ENCODE results near the gene TMED9.

DNA sequence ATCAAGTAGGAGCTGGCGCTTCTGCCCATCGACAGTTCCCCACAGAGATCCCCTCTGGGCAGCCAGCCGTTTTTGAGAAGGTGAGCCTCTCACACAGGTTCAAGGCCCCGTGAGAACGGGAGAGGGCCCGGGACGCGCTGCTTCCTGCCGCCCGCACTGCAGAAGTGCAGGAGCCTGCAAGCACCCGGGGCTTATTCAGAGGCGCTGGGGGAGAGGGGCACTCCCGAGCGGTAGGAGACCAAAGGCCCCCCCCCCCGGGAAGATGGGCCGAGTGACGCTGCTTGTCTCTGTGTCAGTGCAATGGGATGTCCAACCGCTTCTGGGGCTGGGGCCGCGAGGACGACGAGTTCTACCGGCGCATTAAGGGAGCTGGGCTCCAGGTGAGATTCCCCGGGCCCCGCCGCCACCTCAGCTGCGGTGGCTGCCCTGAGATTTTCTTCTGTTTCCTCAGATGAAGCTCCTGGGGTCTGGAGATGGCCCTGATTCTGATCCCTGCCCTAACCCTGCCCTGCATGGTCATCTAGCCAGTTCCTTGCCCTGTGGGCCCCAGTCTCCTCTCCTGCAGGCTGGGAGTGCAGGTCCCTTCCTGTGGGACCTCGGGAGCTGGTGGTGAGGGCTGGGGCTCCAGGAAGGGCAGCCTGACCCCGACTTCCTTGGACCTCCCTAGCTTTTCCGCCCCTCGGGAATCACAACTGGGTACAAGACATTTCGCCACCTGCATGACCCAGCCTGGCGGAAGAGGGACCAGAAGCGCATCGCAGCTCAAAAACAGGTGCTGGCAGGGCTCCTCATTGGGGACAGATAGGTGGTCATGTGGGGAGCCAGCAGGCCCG lies 16.5 kb downstream of the TMED9 start:
- TF ChIP-seq POLR2A (IDR thresholded peaks at IDR 0.05) (no peak), CTCF (IDR thresholded peaks at IDR 0.05) (no peak)
